Naive thymus-derived CD8-positive, alpha-beta T cell (primary cell): ENCODE results near the gene ZNF175. TPM values are rescaled to one million over a fixed set of nuclear protein-coding genes. Genes with fewer than 3 reads are reported as not detected.

ENCODE experiments used
- ATAC-seq, 2 donors: fragments of 150-1000 bp; cut with Tn5 transposase in 1 of 2; sonication (Bioruptor Pico), chemical (Tn5 transposase) in 1 of 2; 1 replicate in 1 of 2; 2 replicates in 1 of 2; pipeline ENCODE4 v1.10.0; 2021; ENCODE audit warnings: mild to moderate bottlenecking in 2 of 2, moderate library complexity in 2 of 2
- POLR2A ChIA-PET: fragments of 350-600 bp; sonication (Branson Sonifier 250); formaldehyde crosslinking; loops from one replicate; lab custom pipeline; 2021; ENCODE audit warnings: antibody characterized with exemption; lab: Charles Lee
- DNase-seq, 10 donors: peaks; one replicate each; pipeline versions ENCODE4 v3.0.0 to v3.0.0-alpha.2; 2020 to 2022
- H3K27ac Mint-ChIP-seq, 10 donors: one replicate each; pipeline ENCODE4 v1.8.0; 2020 to 2022; ENCODE audit warnings: mild to moderate bottlenecking in 10 of 10, mixed read lengths in 10 of 10, moderate library complexity in 4 of 10, inconsistent platforms in 1 of 10
- H3K27me3 Mint-ChIP-seq, 5 donors: one replicate each; pipeline ENCODE4 v1.8.0; 2021 to 2022; ENCODE audit warnings: mixed read lengths in 5 of 5
- H3K36me3 Mint-ChIP-seq, 3 donors: one replicate each; pipeline ENCODE4 v1.8.0; 2020 to 2022; ENCODE audit warnings: mixed read lengths in 3 of 3, mild to moderate bottlenecking in 2 of 3, inconsistent platforms in 1 of 3
- H3K4me1 Mint-ChIP-seq, 4 donors: one replicate each; pipeline ENCODE4 v1.8.0; 2021 to 2022; ENCODE audit warnings: mixed read lengths in 4 of 4
- H3K4me3 Mint-ChIP-seq, 10 donors: one replicate each; pipeline ENCODE4 v1.8.0; 2020 to 2022; ENCODE audit warnings: mild to moderate bottlenecking in 10 of 10, mixed read lengths in 10 of 10, moderate library complexity in 6 of 10, inconsistent platforms in 1 of 10
- H3K9me3 Mint-ChIP-seq, 9 donors: one replicate each; pipeline ENCODE4 v1.8.0; 2020 to 2022; ENCODE audit warnings: mixed read lengths in 9 of 9, mild to moderate bottlenecking in 3 of 9, inconsistent platforms in 1 of 9, moderate library complexity in 1 of 9
- polyA plus RNA-seq, 3 donors: library from polyadenylated mRNA; unstranded; fragments of 300-500 nt; fragmentation: Illumina TruSeq; gene quantifications; one replicate each; pipeline ENCODE4 v1.2.3, GENCODE V29; 2021
- total RNA-seq, 8 experiments: library from RNA in 2 of 8; stranded (reverse) in 2 of 8; gene quantifications; one replicate each; pipeline ENCODE4 v1.2.3 and lab custom pipeline; 2021 to 2026

ZNF175 gene
- total and polyA plus RNA-seq, 5 experiments from 2014 or later, result 1.9 to 21.0 (median 3.7) TPM

DNA sequence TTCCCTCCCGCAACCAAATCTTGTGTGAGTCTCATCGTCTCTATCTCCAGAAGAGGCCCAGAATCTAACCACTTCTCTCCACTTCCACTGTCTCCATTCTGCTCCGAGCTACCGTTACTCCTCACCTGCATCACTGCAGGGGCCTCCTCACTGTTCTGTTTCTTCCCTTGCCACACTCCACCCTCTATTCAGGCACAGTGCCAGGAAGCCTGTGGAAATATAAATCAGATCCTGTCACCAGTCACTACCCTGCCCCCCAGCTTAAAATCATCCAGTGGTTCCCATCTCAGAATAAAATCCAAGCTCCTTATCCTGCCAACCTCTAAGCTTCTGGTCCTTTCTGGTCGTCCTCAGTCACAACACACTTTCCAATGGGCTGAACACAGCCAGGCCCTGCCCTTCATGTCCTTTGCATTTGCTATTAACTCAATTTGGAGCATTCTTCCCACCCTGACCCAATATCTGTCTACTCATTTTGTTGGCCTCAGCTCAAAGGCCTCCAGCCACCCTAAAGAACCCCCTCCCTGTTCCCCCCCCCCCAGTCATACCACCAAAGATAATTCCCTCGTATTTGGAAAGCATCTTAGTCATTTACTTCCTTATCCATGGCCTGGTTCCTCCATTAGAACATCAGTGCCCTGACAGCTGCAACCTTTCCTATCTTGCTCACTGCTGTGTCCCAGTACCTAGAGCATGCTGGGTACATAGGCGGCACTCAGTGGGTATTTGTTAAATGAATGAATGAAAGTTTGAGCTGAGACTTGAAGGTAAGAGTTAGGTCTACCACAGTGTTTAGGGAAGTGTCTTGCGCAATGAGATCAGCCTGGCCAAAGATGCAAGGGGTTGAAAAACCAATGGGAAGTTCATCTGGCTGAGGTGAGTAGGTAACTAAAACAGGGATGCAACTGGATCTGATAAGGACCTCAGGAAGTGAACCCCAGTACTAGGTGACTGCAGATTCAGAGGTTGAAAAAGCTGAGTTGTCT is 24.4 kb downstream of the ZNF175 start:
- H3K4me1 Mint-ChIP-seq, result peaks cover 24 to 32% (median 29%) of the 10 kb centered on the region in 4 donors
- H3K27ac Mint-ChIP-seq, result peak overlapping the region in 6 of 10 donors; percentile 56 to 95 (median 88)
- peaks cover 0 to 14% (median 4%) of the 10 kb centered on the region in 9 donors for H3K9me3 Mint-ChIP-seq
- POLR2A ChIA-PET, result interaction anchor here (2.4 kb wide), 1 partner anchor 108 kb away, joined by 6 read pairs; no protein-coding TSS in a partner anchor
- no peak for DNase-seq
- H3K27me3 Mint-ChIP-seq, result peaks cover 10 to 34% (median 20%) of the 10 kb centered on the region in 5 donors
- H3K36me3 Mint-ChIP-seq, result peaks cover 3 to 8% (median 4%) of the 10 kb centered on the region in 3 donors
- peak overlapping the region; percentile 88 to 100 (median 96) for H3K4me3 Mint-ChIP-seq
- ATAC-seq, result no peak

DNA sequence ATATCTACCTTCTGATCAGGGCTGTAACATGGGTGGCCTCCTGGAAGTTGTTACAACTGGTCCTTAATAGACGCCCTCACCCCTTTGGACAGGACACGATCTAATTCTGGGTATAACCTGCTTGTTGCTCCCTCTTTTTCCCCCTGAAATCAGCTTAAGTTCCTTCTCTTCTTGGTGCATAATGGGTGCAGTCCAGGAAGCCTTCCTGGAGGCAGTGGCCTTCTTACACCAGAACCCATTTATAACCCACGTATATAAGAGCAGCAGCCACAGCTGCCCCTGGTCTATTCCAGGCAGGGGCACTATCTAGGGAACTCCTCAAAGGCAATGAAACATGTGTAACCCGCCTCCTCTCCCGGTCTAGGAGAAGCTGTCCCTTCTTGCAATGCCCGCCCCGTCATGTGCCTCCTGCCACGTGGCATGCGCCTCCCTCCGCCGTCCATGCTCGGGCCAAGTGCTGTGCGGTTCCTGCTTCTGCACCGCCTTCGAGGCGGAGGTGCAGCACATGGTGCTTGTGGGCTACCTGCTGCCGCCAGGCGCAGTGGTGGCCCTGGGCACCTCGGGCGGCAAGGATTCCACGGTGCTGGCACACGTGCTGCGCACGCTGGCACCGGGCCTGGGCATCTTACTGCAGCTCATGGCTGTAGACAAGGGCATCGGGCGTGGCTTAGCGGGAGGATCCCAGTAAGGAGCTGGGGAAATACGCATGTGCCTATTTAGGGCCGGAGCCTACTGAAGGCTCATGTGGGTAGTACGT is 27.3 kb downstream of the ZNF175 start:
- H3K4me3 Mint-ChIP-seq, result peak overlapping the region in 1 of 10 donors; percentile 25
- ATAC-seq, result no peak
- H3K4me1 Mint-ChIP-seq, result peaks cover 20 to 35% (median 27%) of the 10 kb centered on the region in 4 donors
- peaks cover 10 to 16% (median 11%) of the 10 kb centered on the region in 3 donors for H3K36me3 Mint-ChIP-seq
- H3K27ac Mint-ChIP-seq, result no peak overlapping the region
- no peak for DNase-seq
- peaks cover 10 to 49% (median 34%) of the 10 kb centered on the region in 5 donors for H3K27me3 Mint-ChIP-seq
- POLR2A ChIA-PET, result no interaction called here
- peaks cover 0 to 17% (median 4%) of the 10 kb centered on the region in 9 donors for H3K9me3 Mint-ChIP-seq

- DNase-seq (no peak), ATAC-seq (no peak)
- POLR2A ChIA-PET, result no interaction called here
- H3K4me1 Mint-ChIP-seq, result peaks cover 12 to 27% (median 20%) of the 10 kb centered on the region in 4 donors
- H3K27me3 Mint-ChIP-seq, result peaks cover 10 to 52% (median 34%) of the 10 kb centered on the region in 5 donors
- no peak overlapping the region for H3K4me3 Mint-ChIP-seq
- H3K36me3 Mint-ChIP-seq, result peaks cover 10 to 17% (median 12%) of the 10 kb centered on the region in 3 donors
- peaks cover 0 to 17% (median 4%) of the 10 kb centered on the region in 9 donors for H3K9me3 Mint-ChIP-seq
- peak overlapping the region in 1 of 10 donors; percentile 13 for H3K27ac Mint-ChIP-seq
Observed at GRCh38 chr19:51599084-51599483, 28.0 kb downstream of the ZNF175 start.

DNA sequence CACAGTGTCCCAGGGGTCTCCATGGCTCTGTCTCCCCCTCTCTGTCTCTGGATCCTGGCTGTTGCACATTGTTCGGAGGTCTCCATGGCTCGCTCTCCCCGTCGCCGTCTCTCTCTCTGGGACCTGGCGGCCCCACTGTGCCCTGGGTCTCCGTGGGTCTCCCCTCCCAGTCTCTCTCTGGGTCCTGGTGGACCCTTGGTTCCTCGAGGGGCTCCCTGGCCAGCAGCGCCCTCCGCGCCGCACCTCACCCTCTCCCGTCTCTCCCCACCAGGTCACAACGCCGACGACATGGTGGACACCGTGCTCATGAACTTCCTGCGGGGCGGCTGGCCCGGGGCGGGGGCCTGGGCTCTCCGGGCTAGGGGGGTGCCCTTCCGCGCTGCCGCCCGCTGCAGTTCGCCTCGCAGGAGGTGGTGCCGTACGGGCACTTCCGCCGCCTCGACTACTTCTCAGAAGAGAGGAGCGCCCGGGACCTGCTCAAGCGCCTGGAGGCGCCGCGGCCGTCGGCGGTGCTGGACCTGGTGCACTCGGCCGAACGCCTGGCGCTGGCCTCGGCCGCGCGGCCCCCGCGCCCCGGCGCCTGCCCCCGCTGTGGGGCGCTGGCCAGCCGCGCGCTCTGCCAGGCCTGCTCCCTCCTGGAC is 30.0 kb downstream of the ZNF175 start:
- H3K4me3 Mint-ChIP-seq, result peak overlapping the region in 7 of 10 donors; percentile 12 to 76 (median 52)
- H3K27ac Mint-ChIP-seq, result peak overlapping the region in 3 of 10 donors; percentile 28 to 43 (median 34)
- DNase-seq (peak in 5 of 10 donors; percentile 4 to 69 (median 30)), ATAC-seq (peak; percentile 92 to 96)
- peaks cover 10 to 59% (median 37%) of the 10 kb centered on the region in 5 donors for H3K27me3 Mint-ChIP-seq
- peaks cover 15 to 21% (median 15%) of the 10 kb centered on the region in 3 donors for H3K36me3 Mint-ChIP-seq
- peaks cover 0 to 14% (median 7%) of the 10 kb centered on the region in 4 donors for H3K4me1 Mint-ChIP-seq
- POLR2A ChIA-PET, result no interaction called here
- peaks cover 0 to 31% (median 5%) of the 10 kb centered on the region in 9 donors for H3K9me3 Mint-ChIP-seq

- no peak for ATAC-seq
- Mint-ChIP-seq H3K36me3 (peaks cover 21 to 29% (median 22%) of the 10 kb centered on the region in 3 donors), H3K9me3 (peaks cover 3 to 41% (median 7%) of the 10 kb centered on the region in 9 donors), H3K4me3 (peak overlapping the region in 6 of 10 donors; percentile 0 to 66 (median 27)), H3K27me3 (peaks cover 8 to 52% (median 33%) of the 10 kb centered on the region in 5 donors), H3K4me1 (peaks cover 6 to 14% (median 9%) of the 10 kb centered on the region in 4 donors), H3K27ac (peak overlapping the region in 1 of 10 donors; percentile 53)
- POLR2A ChIA-PET, result no interaction called here
- DNase-seq, result no peak
Observed at GRCh38 chr19:51602189-51602854, 31.2 kb downstream of the ZNF175 start.

- peak; percentile 12 to 39 for ATAC-seq
- H3K27me3 Mint-ChIP-seq, result peaks cover 11 to 52% (median 32%) of the 10 kb centered on the region in 5 donors
- H3K27ac Mint-ChIP-seq, result peak overlapping the region in 1 of 10 donors; percentile 69
Observed at GRCh38 chr19:51607077-51607476, 36.0 kb downstream of the ZNF175 start.

GRCh38 chr19:51607920-51608562 is 37.0 kb downstream of the ZNF175 start:
- Mint-ChIP-seq H3K4me3 (no peak overlapping the region), H3K27ac (peak overlapping the region in 1 of 10 donors; percentile 69), H3K27me3 (peaks cover 17 to 52% (median 33%) of the 10 kb centered on the region in 5 donors), H3K9me3 (peaks cover 5 to 75% (median 28%) of the 10 kb centered on the region in 9 donors), H3K4me1 (peaks cover 0 to 23% (median 3%) of the 10 kb centered on the region in 4 donors), H3K36me3 (peaks cover 18 to 46% (median 28%) of the 10 kb centered on the region in 3 donors)
- ATAC-seq, result no peak
- DNase-seq, result peak in 8 of 10 donors; percentile 18 to 73 (median 36)
- POLR2A ChIA-PET, result no interaction called here

More at GRCh38 chr19:51607077-51607476, 36.0 kb downstream of the ZNF175 start:
- Mint-ChIP-seq H3K36me3 (peaks cover 16 to 40% (median 25%) of the 10 kb centered on the region in 3 donors), H3K4me1 (peaks cover 0 to 23% (median 4%) of the 10 kb centered on the region in 4 donors), H3K4me3 (peak overlapping the region in 1 of 10 donors; percentile 46), H3K9me3 (peaks cover 5 to 68% (median 20%) of the 10 kb centered on the region in 9 donors)
- POLR2A ChIA-PET, result no interaction called here
- peak in 1 of 10 donors; percentile 26 for DNase-seq

DNA sequence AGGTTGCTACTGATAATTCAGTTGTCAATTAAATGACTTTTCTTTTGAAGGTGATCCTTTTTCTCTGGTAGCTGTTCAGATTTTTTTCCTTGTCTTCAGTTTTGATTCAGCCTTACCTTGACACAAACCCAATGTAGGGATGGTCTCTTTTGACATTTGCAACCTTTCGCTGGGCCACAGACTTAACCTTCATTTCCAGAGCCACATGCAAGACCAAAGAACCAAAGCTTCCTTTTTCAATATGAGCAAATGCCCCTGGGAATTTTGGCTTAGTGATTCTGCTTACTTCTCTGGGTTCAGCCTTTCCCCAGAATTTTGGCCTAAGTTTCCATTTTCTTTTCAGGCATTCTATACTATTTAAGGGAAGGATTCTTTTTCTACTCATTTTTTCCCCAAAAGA is 39.5 kb downstream of the ZNF175 start:
- H3K4me3 Mint-ChIP-seq, result no peak overlapping the region
- ATAC-seq (no peak), DNase-seq (no peak)
- H3K27ac Mint-ChIP-seq, result no peak overlapping the region
- POLR2A ChIA-PET, result no interaction called here
- H3K27me3 Mint-ChIP-seq, result peaks cover 23 to 52% (median 42%) of the 10 kb centered on the region in 5 donors
- peaks cover 3 to 63% (median 26%) of the 10 kb centered on the region in 9 donors for H3K9me3 Mint-ChIP-seq
- peaks cover 0 to 26% (median 3%) of the 10 kb centered on the region in 4 donors for H3K4me1 Mint-ChIP-seq
- peaks cover 15 to 37% (median 23%) of the 10 kb centered on the region in 3 donors for H3K36me3 Mint-ChIP-seq

DNA sequence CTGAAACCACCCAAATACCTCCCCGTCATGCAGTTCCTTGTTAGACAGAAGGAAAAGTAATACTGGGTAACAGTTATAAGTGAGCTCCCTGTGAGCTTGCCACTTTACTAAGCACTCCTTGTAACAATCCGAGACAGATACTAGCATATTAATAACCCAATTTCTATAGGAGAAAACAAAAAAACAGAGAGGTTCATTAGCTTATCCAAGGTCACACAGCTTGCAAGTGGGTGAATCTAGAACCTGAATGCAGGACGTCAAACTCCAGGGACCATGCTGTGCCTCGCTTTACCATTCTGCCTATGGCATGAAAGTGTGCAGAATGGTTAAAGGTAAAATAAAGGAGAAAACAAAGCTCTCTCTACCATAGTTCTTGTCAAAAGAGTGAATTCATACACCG is 43.7 kb downstream of the ZNF175 start:
- Mint-ChIP-seq H3K9me3 (peaks cover 0 to 36% (median 15%) of the 10 kb centered on the region in 9 donors), H3K4me3 (no peak overlapping the region), H3K4me1 (peaks cover 0 to 3% (median under 1%) of the 10 kb centered on the region in 4 donors), H3K36me3 (peaks cover 3 to 25% (median 11%) of the 10 kb centered on the region in 3 donors), H3K27me3 (peaks cover 22 to 45% (median 38%) of the 10 kb centered on the region in 5 donors), H3K27ac (no peak overlapping the region)
- ATAC-seq (no peak), DNase-seq (no peak)
- POLR2A ChIA-PET, result no interaction called here

GRCh38 chr19:51615991-51616390 is 44.9 kb downstream of the ZNF175 start:
- H3K27ac Mint-ChIP-seq, result no peak overlapping the region
- H3K4me1 Mint-ChIP-seq, result peaks cover 0 to 6% (median under 1%) of the 10 kb centered on the region in 4 donors
- ATAC-seq (no peak), DNase-seq (no peak)
- no peak overlapping the region for H3K4me3 Mint-ChIP-seq
- peaks cover 0 to 28% (median 15%) of the 10 kb centered on the region in 9 donors for H3K9me3 Mint-ChIP-seq
- POLR2A ChIA-PET, result no interaction called here
- H3K36me3 Mint-ChIP-seq, result peaks cover 3 to 18% (median 11%) of the 10 kb centered on the region in 3 donors
- peaks cover 22 to 44% (median 38%) of the 10 kb centered on the region in 5 donors for H3K27me3 Mint-ChIP-seq
